ENCODE data around the gene LRRC23.
"Not testable (repeated sequence)": the region's sequence is repeated elsewhere in the genome, so short reads cannot be mapped to it uniquely, and the experiment has no call there.

LRRC23 gene

GRCh38 chr12:6872073-6873048 is 32.3 kb upstream of the LRRC23 start:
- DNase-seq, result peak; percentile 88

GRCh38 chr12:6873094-6874014 is 31.3 kb upstream of the LRRC23 start, which contains the start of gene SPSB2:
SPSB2 (minus strand) TSS chr12:6873303; CDS start chr12:6872901, 402 bp downstream.
- DNase-seq, result peak; percentile 86

GRCh38 chr12:6874015-6874368 is 30.6 kb upstream of the LRRC23 start:
- not testable (repeated sequence) for DNase-seq

GRCh38 chr12:6879824-6880223 is 24.8 kb upstream of the LRRC23 start:
- DNase-seq, result not testable (repeated sequence)

GRCh38 chr12:6883252-6883651 is 21.4 kb upstream of the LRRC23 start:
- no peak for DNase-seq

GRCh38 chr12:6883683-6884082 is 20.9 kb upstream of the LRRC23 start:
- no peak for DNase-seq

- no peak for DNase-seq
Measured at GRCh38 chr12:6884539-6884938, 20.1 kb upstream of the LRRC23 start.

GRCh38 chr12:6886206-6886999 is 18.2 kb upstream of the LRRC23 start:
- not testable (repeated sequence) for DNase-seq

GRCh38 chr12:6887460-6887859 is 17.2 kb upstream of the LRRC23 start:
- DNase-seq, result no peak

- DNase-seq, result no peak
Measured at GRCh38 chr12:6888360-6888759, 16.3 kb upstream of the LRRC23 start.

- DNase-seq, result not testable (repeated sequence)
Measured at GRCh38 chr12:6888794-6889193, 15.8 kb upstream of the LRRC23 start.

GRCh38 chr12:6889775-6890573 is 14.6 kb upstream of the LRRC23 start:
- DNase-seq, result not testable (repeated sequence)

- DNase-seq, result peak; percentile 93
Measured at GRCh38 chr12:6890789-6891645, 13.6 kb upstream of the LRRC23 start.

GRCh38 chr12:6891646-6892001 is 13.0 kb upstream of the LRRC23 start:
- no peak for DNase-seq

- DNase-seq, result not testable (repeated sequence)
Measured at GRCh38 chr12:6892683-6893082, 11.9 kb upstream of the LRRC23 start.

- DNase-seq, result no peak
Measured at GRCh38 chr12:6894321-6894720, 10.3 kb upstream of the LRRC23 start.

GRCh38 chr12:6896846-6897435 is 7.7 kb upstream of the LRRC23 start:
- DNase-seq, result no peak

GRCh38 chr12:6899427-6899826 is 5.2 kb upstream of the LRRC23 start:
- DNase-seq, result no peak

GRCh38 chr12:6899837-6900519 is 4.6 kb upstream of the LRRC23 start:
- DNase-seq, result no peak
